T-helper 2 cell treated with Interferon-gamma antibody and Interleukin-4, amounts not matched to agents 100 ng/mL and 5 ng/mL, for 36 hours (primary cell): ENCODE results near the gene TEKT5. TPM values are rescaled to one million over a fixed set of nuclear protein-coding genes. Genes with fewer than 3 reads are reported as not detected.

Source experiments
- intact Hi-C: fragments of 100-400 bp; cut with micrococcal nuclease; formaldehyde crosslinking; loops from one replicate; pipeline ENCODE4 v1.15.1; 2023
- total RNA-seq: library from RNA; stranded (reverse); gene quantifications from 2 replicates; pipeline ENCODE4 v1.2.3, GENCODE V29; 2022

Gene TEKT5
- not detected in 2 replicates for total RNA-seq

DNA sequence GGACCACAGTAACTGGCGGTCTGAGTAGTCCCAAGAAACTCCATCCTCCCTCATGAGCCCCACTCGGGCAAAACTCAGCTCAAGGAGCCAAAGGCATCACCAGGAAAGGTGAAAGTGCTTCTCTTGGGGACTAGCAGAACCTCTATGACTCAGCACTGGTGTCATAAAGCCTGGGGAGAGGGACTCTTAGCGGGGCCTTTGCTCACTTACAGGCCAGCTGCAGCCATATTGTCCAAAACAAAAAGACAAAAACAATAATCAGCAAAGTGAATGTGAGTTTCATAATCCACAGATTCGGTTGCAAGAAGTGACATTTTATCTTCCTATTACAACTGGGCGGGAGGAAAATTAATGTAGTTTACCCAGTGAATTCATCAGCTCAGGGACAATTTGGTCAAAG, at the start of gene TEKT5:
Gene TEKT5 (minus strand): TSS at position 101 of the 400 bp plus-strand sequence. CDS start 57 bp downstream, at position 44.
- intact Hi-C loops = no loop called here

DNA sequence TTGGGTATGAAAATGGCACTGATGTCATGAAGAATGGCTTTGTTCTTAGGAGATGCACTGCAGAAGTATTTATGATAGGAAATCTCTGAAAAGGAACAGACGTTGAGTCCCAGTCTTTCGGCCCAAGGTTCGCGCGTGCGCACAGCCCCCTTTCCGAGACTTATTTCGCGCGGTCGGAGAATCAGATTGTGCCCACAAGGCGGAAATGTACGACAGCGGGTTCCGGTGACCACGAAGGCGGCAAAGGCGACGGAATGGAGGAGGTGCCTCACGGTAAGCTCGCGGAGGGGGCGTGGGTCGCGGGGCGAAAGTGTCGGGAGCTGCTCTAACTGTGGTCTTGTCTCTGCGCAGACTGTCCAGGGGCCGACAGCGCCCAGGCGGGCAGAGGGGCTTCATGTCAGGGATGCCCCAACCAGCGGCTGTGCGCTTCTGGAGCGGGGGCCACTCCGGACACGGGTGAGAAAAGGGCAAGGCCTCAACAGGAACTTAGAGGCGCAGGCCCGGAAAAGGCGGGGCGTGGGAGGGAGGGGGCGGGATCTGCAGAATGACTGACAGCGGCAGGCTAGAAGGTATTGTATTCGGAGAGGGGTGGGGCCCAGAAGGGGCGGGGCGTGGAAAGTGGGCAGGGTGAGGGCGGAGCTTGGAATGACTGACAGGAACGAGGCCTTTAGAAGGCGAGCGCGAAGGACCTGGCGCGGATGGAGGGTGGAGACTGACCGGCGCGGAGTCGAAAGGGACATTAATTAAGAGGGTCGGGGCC, 49.1 kb upstream of the TEKT5 start, which contains the start of gene NUBP1:
Gene NUBP1 (plus strand): TSS at position 233 of the 760 bp plus-strand sequence. CDS start 22 bp downstream, at position 255.
- intact Hi-C loops = loop anchor here (1.0 to 10.0 kb wide), 8 partner anchors 133 to 1949 kb away; partner anchors contain the start of genes ATF7IP2, CIITA, CLEC16A and GSPT1

- intact Hi-C loops = loop anchor here (5.0 to 10.0 kb wide), 4 partner anchors 356 to 1948 kb away; partner anchors contain the start of genes ATF7IP2, GSPT1, PMM2 and TMEM186
Observed at GRCh38 chr16:10743227-10743609, 48.5 kb upstream of the TEKT5 start.

- intact Hi-C loops = loop anchor here (5.0 to 10.0 kb wide), 4 partner anchors 355 to 1947 kb away; partner anchors contain the start of genes ATF7IP2, GSPT1, PMM2 and TMEM186
Observed at GRCh38 chr16:10741844-10742243, 47.1 kb upstream of the TEKT5 start.

DNA sequence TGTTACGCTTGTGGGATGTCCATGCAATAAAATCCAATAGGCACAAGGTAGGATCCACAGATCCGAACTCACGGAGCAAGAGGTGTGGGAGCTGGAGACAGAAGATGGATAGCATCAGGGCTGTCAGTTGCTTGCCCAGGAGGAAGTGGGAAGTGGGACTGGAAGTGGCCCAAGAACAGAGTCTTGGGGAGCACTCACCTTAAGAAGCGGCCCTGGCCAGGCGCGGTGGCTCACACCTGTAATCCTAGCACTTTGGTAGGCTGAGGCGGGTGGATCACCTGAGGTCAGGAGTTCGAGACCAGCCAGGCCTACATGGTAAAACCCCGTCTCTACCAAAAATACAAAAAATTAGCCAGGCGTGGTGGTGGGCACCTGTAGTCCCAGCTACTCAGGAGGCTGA, 46.5 kb upstream of the TEKT5 start:
- intact Hi-C loops = loop anchor here (5.0 to 10.0 kb wide), 4 partner anchors 354 to 1946 kb away; partner anchors contain the start of genes ATF7IP2, GSPT1, PMM2 and TMEM186

- intact Hi-C loops = loop anchor here (5.0 to 10.0 kb wide), 4 partner anchors 354 to 1946 kb away; partner anchors contain the start of genes ATF7IP2, GSPT1, PMM2 and TMEM186
Observed at GRCh38 chr16:10740845-10741208, 46.1 kb upstream of the TEKT5 start.

DNA sequence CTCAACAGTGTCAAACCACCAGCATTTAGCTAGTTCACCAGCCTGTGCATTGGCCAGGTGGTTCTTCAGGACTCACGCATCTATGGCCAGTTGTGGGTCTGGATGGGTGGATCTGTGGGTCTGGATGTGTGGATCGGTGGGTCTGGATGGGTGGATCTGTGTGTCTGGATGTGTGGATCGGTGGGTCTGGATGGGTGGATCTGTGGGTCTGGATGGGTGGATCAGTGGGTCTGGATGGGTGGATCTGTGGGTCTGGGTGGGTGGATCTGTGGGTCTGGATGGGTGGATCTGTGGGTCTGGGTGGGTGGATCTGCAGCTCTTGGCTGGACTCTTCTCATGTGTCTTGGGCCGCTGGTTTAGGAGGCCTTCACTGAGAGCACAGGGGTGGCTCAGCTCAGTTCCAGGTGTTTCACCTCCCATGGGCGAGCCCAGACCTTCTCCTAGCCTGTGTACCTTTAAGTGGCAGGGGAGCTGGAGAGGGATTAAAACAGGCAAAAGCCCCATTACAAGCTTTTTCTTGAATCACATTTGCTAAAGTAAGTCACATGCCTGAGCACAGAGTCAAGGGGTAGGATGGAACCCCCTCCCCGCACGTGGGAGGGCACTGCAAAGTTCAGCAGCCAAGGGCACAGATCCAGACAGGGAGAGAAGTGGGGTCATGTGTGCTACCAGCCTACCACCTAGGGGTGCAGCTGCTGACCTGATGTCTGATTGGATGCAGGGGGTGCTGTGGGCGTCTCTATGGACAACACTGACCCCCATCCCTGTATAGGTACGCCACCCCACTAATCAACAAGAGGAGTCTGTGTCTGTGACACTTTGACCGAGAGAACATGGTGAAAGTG, 45.5 kb upstream of the TEKT5 start:
- intact Hi-C loops = loop anchor here (5.0 to 10.0 kb wide), 4 partner anchors 353 to 1945 kb away; partner anchors contain the start of genes ATF7IP2, GSPT1, PMM2 and TMEM186

- intact Hi-C loops = no loop called here
Observed at GRCh38 chr16:10738231-10739077, 43.7 kb upstream of the TEKT5 start.

DNA sequence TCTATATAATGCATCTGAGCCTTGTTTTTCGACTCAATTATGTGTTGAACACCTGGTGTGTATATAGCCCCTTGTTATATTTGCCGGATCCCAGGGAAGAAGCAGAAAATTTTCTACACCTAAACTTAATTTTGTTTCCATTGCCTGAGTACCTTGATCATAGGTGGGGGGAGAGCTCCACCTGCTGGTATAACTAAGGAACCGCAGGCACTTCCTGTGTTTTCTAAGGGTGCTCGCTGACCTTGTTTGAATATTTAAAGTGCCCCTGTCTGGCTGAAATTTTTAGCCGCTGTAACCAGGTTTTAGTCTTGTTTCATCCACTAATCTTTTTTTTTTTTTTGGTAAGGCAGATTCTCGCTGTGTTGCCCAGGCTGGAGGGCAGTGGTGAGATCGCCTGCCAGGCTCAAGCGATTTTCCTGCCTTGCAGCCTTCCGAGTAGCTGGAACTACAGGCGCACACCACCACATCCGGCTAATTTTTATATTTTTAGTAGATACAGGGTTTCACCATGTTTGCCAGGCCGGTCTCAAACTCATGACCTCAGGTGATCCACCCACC, 42.4 kb upstream of the TEKT5 start:
- intact Hi-C loops = loop anchor here (1.0 to 2.0 kb wide), 5 partner anchors 69 to 480 kb away; no protein-coding TSS in a partner anchor

DNA sequence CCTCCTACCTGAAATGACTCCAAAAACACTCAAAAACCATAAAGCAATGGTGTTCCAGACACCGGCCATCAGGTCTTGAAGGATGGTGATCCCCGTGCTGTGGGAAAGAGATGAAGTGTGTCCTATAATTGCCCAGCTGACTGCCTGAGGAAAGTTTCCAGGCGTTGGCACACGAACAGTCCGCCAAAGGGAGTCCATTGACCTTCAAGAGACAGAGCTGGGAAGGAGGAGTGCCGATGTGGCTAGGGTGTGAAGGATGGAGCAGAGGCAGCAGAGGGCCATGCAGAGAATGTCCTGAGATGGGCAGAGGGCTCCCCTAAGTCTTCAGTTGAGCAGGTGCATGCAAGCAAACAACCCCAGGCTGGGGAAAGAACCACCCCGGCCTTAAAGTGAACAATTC, 37.1 kb upstream of the TEKT5 start:
- intact Hi-C loops = no loop called here

DNA sequence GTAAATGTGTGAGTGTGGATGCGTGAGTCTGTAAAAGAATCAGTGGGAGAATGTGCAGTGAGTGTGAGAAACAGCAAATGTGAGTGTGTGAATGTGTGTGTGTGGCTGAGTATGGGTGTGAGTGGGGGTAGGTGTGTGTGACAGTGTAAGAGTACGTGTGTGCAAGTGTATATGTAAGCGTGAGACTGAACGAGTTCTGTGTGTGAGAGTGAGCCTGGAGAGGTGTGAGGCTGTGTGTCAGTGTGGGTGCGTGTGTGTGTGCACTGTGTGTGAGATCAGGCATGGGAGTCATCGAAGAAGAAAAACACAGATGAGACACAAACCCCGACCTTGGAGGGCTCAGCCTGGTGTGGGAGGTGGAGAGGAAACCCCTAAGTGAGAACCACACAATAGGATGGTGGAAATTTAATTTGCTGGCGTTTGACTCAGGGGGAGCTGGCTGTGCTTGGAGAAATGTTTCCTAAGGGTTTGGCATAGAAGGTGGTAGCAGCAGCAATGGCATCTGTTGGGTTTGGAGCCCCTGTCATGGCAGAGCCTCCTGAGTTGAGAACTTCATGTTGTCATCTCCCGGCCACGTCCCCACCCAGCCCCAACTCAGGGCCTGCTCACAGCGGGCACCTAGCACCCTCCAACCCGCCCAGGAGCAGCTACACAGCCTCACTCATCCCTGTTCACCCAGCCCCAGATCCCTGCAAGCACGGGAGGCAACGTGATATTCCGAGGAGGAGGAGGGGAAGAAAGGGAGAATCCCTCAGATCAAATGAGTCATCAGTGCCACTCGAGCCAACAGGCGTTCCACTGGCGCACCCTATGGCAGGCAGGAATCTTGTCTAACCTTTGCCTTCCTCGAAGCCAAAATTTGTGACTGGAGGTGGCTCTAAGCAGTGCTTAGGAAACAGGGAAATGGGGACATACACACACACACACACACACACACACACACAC, 34.6 kb upstream of the TEKT5 start:
- intact Hi-C loops = no loop called here

GRCh38 chr16:10728003-10728887, 33.5 kb upstream of the TEKT5 start:
- intact Hi-C loops = no loop called here

DNA sequence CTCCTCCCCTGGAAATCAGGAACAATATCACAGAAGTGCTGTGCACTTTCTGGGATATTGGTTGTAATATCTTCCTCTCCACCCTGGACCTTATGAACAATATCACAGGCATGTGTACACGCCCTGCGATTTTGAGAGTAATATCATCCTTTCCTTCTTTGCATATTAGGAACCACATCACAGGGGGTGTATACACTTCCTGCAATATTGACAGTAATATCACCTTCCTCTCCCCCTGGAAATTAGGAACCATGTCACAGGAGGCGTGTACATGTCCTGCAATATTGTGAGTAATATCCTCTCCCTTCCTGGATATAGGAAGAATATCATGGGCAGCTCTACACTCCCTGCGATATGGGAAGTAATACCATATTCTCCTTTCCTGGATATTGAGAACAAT, 14.2 kb upstream of the TEKT5 start:
- intact Hi-C loops = no loop called here

- intact Hi-C loops = no loop called here
Observed at GRCh38 chr16:10699756-10700155, 5.0 kb upstream of the TEKT5 start.

- intact Hi-C loops = no loop called here
Observed at GRCh38 chr16:10694306-10694705, 424 bp downstream of the TEKT5 start.

- intact Hi-C loops = no loop called here
Observed at GRCh38 chr16:10693889-10694288, 841 bp downstream of the TEKT5 start.

- intact Hi-C loops = no loop called here
Observed at GRCh38 chr16:10692470-10692869, 2.3 kb downstream of the TEKT5 start.

DNA sequence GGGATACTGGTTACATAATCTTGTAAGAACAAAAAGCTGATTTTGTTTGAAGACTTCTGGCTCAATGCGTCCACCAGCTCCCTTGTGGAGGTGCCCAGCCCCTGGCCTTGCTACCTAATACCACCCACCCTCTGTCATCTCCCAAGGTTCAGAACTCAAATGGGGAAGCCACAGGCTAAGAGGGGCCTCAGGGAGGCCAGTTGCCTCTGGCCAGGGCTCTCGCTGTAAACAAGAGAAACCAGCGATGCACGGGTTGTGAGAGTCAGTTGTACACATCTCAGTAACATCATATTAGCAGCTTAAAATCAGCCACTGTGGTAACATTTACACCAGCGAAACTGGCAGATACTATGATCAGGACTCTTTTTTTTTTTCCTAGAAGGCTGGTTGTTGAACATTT, 6.0 kb downstream of the TEKT5 start:
- intact Hi-C loops = no loop called here
